ENCODE measurements around the gene LRRFIP1.

LRRFIP1 gene

GRCh38 chr2:237723023-237723422 lies 95.6 kb downstream of the LRRFIP1 start:
- Histone ChIP-seq H3K9me3 (ENCODE audit: control extremely low read depth in 1 of 5, control insufficient read depth in 4 of 5, insufficient read depth in 2 of 5, low read depth in 1 of 5, low read length in 4 of 5) (no peaks in the 10 kb centered on the region), H3K27me3 (replicated peaks in 2 of 5; ENCODE audit: control insufficient read depth in 4 of 5, insufficient read depth in 5 of 5, low read length in 4 of 5) (no peaks in the 10 kb centered on the region), H3K4me1 (ENCODE audit: control extremely low read depth in 1 of 4, control insufficient read depth in 4 of 4, insufficient read depth in 4 of 4, low read length in 3 of 4) (peaks cover 0 to 25% (median 10%) of the 10 kb centered on the region in 4 experiments), H3K27ac (ENCODE audit: insufficient read depth in 1 of 2, low read depth in 1 of 2, low read length in 2 of 2, poor library complexity in 1 of 2, severe bottlenecking in 2 of 2) (no peak overlapping the region), H3K36me3 (ENCODE audit: control insufficient read depth in 4 of 4, insufficient read depth in 4 of 4, low read length in 3 of 4) (peaks cover 14 to 43% (median 21%) of the 10 kb centered on the region in 4 experiments), H3K4me3 (ENCODE audit: control insufficient read depth in 1 of 7, extremely low read depth in 1 of 7, insufficient read depth in 4 of 7, low read depth in 2 of 7, low read length in 6 of 7) (no peak overlapping the region)
- ChIA-PET POLR2A (interaction anchor here (0.6 kb wide), 1 partner anchor 24 kb away, joined by 9 read pairs; no protein-coding TSS in a partner anchor), CTCF (interaction anchor here (1.0 to 4.2 kb wide), 4 partner anchors 11 to 50 kb away, joined by 3 to 12 read pairs (median 6); no protein-coding TSS in a partner anchor)
- no peak for DNase-seq
- 100% methylated on average over 1 of the region's 1 CpG for WGBS (ENCODE audit: insufficient coverage)

GRCh38 chr2:237723602-237724001 lies 96.2 kb downstream of the LRRFIP1 start:
- Histone ChIP-seq H3K9me3 (ENCODE audit: control extremely low read depth in 1 of 5, control insufficient read depth in 4 of 5, insufficient read depth in 2 of 5, low read depth in 1 of 5, low read length in 4 of 5) (no peaks in the 10 kb centered on the region), H3K36me3 (ENCODE audit: control insufficient read depth in 4 of 4, insufficient read depth in 4 of 4, low read length in 3 of 4) (peaks cover 9 to 41% (median 18%) of the 10 kb centered on the region in 4 experiments), H3K4me3 (ENCODE audit: control insufficient read depth in 1 of 7, extremely low read depth in 1 of 7, insufficient read depth in 4 of 7, low read depth in 2 of 7, low read length in 6 of 7) (no peak overlapping the region), H3K27ac (ENCODE audit: insufficient read depth in 1 of 2, low read depth in 1 of 2, low read length in 2 of 2, poor library complexity in 1 of 2, severe bottlenecking in 2 of 2) (no peak overlapping the region), H3K4me1 (ENCODE audit: control extremely low read depth in 1 of 4, control insufficient read depth in 4 of 4, insufficient read depth in 4 of 4, low read length in 3 of 4) (peaks cover 0 to 27% (median 10%) of the 10 kb centered on the region in 4 experiments), H3K27me3 (replicated peaks in 2 of 5; ENCODE audit: control insufficient read depth in 4 of 5, insufficient read depth in 5 of 5, low read length in 4 of 5) (no peaks in the 10 kb centered on the region)
- POLR2A ChIA-PET, result interaction anchor here (0.9 kb wide), 1 partner anchor 50 kb away, joined by 3 read pairs; no protein-coding TSS in a partner anchor
- WGBS (ENCODE audit: insufficient coverage), result 48% methylated on average over 2 of the region's 3 CpGs
- peak in 2 of 3 donors; percentile 51 to 58 for DNase-seq
- CTCF ChIA-PET, result interaction anchor here (1.0 to 4.2 kb wide), 5 partner anchors 12 to 50 kb away, joined by 3 to 12 read pairs (median 4); no protein-coding TSS in a partner anchor

GRCh38 chr2:237724811-237725478 lies 97.6 kb downstream of the LRRFIP1 start:
- Histone ChIP-seq H3K36me3 (ENCODE audit: control insufficient read depth in 4 of 4, insufficient read depth in 4 of 4, low read length in 3 of 4) (peaks cover 8 to 52% (median 19%) of the 10 kb centered on the region in 4 experiments), H3K4me3 (ENCODE audit: control insufficient read depth in 1 of 7, extremely low read depth in 1 of 7, insufficient read depth in 4 of 7, low read depth in 2 of 7, low read length in 6 of 7) (no peak overlapping the region), H3K27me3 (replicated peaks in 2 of 5; ENCODE audit: control insufficient read depth in 4 of 5, insufficient read depth in 5 of 5, low read length in 4 of 5) (no peaks in the 10 kb centered on the region), H3K4me1 (ENCODE audit: control extremely low read depth in 1 of 4, control insufficient read depth in 4 of 4, insufficient read depth in 4 of 4, low read length in 3 of 4) (peaks cover 0 to 27% (median 10%) of the 10 kb centered on the region in 4 experiments), H3K9me3 (ENCODE audit: control extremely low read depth in 1 of 5, control insufficient read depth in 4 of 5, insufficient read depth in 2 of 5, low read depth in 1 of 5, low read length in 4 of 5) (no peaks in the 10 kb centered on the region), H3K27ac (ENCODE audit: insufficient read depth in 1 of 2, low read depth in 1 of 2, low read length in 2 of 2, poor library complexity in 1 of 2, severe bottlenecking in 2 of 2) (no peak overlapping the region)
- no peak for DNase-seq
- 94% methylated on average over 6 of the region's 9 CpGs for WGBS (ENCODE audit: insufficient coverage)
- ChIA-PET CTCF (interaction anchor here (1.4 to 7.3 kb wide), 6 partner anchors 9 to 53 kb away, joined by 3 to 65 read pairs (median 7); no protein-coding TSS in a partner anchor), POLR2A (no interaction called here)

GRCh38 chr2:237725661-237726060 lies 98.3 kb downstream of the LRRFIP1 start:
- POLR2A ChIA-PET, result interaction anchor here (1.2 to 2.4 kb wide), 2 partner anchors 29 to 51 kb away, joined by 3 to 9 read pairs; no protein-coding TSS in a partner anchor
- Histone ChIP-seq H3K9me3 (ENCODE audit: control extremely low read depth in 1 of 5, control insufficient read depth in 4 of 5, insufficient read depth in 2 of 5, low read depth in 1 of 5, low read length in 4 of 5) (no peaks in the 10 kb centered on the region), H3K4me3 (ENCODE audit: control insufficient read depth in 1 of 7, extremely low read depth in 1 of 7, insufficient read depth in 4 of 7, low read depth in 2 of 7, low read length in 6 of 7) (no peak overlapping the region), H3K27ac (ENCODE audit: insufficient read depth in 1 of 2, low read depth in 1 of 2, low read length in 2 of 2, poor library complexity in 1 of 2, severe bottlenecking in 2 of 2) (no peak overlapping the region), H3K27me3 (replicated peaks in 2 of 5; ENCODE audit: control insufficient read depth in 4 of 5, insufficient read depth in 5 of 5, low read length in 4 of 5) (no peaks in the 10 kb centered on the region), H3K36me3 (ENCODE audit: control insufficient read depth in 4 of 4, insufficient read depth in 4 of 4, low read length in 3 of 4) (peaks cover 7 to 49% (median 16%) of the 10 kb centered on the region in 4 experiments), H3K4me1 (ENCODE audit: control extremely low read depth in 1 of 4, control insufficient read depth in 4 of 4, insufficient read depth in 4 of 4, low read length in 3 of 4) (peaks cover 0 to 27% (median 10%) of the 10 kb centered on the region in 4 experiments)
- WGBS (ENCODE audit: insufficient coverage), result 96% methylated on average over 3 of the region's 4 CpGs
- DNase-seq, result peak in 2 of 3 donors; percentile 62 to 64
- CTCF ChIA-PET, result interaction anchor here (0.7 to 7.3 kb wide), 5 partner anchors 9 to 53 kb away, joined by 3 to 65 read pairs (median 7); no protein-coding TSS in a partner anchor

DNA sequence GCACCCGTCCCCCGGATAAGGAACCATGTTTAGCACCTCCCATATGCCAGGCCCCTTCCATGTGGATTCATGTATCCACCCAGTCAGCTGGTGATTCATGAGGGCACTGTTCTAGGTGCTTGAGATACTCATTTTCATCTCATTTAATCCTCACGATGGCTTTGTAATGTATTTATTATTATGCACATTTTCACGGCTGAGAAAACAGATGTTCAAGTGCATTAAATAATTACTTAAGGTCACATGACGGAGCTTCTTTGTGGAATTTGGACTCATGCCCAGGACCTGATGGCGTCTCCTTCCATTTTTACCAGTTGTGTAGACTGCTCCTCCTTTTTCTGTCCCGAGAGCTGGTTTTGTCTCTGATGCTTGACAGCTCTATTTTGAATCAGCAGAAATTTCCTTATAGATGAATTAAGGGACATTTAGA lies 99.0 kb downstream of the LRRFIP1 start:
- H3K36me3 ChIP-seq (ENCODE audit: control insufficient read depth in 4 of 4, insufficient read depth in 4 of 4, low read length in 3 of 4), result peaks cover 3 to 43% (median 12%) of the 10 kb centered on the region in 4 experiments
- peaks cover 0 to 34% (median 15%) of the 10 kb centered on the region in 4 experiments for H3K4me1 ChIP-seq (ENCODE audit: control extremely low read depth in 1 of 4, control insufficient read depth in 4 of 4, insufficient read depth in 4 of 4, low read length in 3 of 4)

DNA sequence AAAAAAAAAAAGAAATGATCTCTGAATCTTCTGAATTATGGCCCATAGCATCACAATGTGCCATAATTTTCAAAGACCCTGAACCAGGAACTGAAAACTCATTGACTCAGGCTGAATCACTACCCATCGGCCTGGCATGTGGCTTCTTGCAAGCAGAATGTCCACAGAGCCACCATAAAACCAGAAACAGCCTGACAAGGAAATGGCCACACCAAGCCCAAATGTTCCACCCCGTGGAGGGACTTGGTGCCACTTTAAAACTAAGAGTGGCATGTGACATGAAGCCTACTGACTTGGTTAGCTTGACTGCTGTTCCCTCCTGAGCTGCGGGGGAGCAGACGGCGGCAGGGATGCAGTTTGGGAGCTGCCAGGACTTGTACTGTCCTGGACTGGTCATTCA lies 100.0 kb downstream of the LRRFIP1 start:
- Histone ChIP-seq H3K36me3 (ENCODE audit: control insufficient read depth in 4 of 4, insufficient read depth in 4 of 4, low read length in 3 of 4) (peaks cover 0 to 37% (median 10%) of the 10 kb centered on the region in 4 experiments), H3K27me3 (replicated peaks in 2 of 5; ENCODE audit: control insufficient read depth in 4 of 5, insufficient read depth in 5 of 5, low read length in 4 of 5) (no peaks in the 10 kb centered on the region), H3K9me3 (ENCODE audit: control extremely low read depth in 1 of 5, control insufficient read depth in 4 of 5, insufficient read depth in 2 of 5, low read depth in 1 of 5, low read length in 4 of 5) (no peaks in the 10 kb centered on the region), H3K4me3 (ENCODE audit: control insufficient read depth in 1 of 7, extremely low read depth in 1 of 7, insufficient read depth in 4 of 7, low read depth in 2 of 7, low read length in 6 of 7) (no peak overlapping the region), H3K27ac (ENCODE audit: insufficient read depth in 1 of 2, low read depth in 1 of 2, low read length in 2 of 2, poor library complexity in 1 of 2, severe bottlenecking in 2 of 2) (no peak overlapping the region), H3K4me1 (ENCODE audit: control extremely low read depth in 1 of 4, control insufficient read depth in 4 of 4, insufficient read depth in 4 of 4, low read length in 3 of 4) (peaks cover 0 to 30% (median 20%) of the 10 kb centered on the region in 4 experiments)
- 100% methylated on average over 5 of the region's 5 CpGs for WGBS (ENCODE audit: insufficient coverage)
- no peak for DNase-seq
- CTCF ChIA-PET, result interaction anchor here (1.0 to 7.3 kb wide), 6 partner anchors 10 to 214 kb away, joined by 3 to 65 read pairs (median 4); no protein-coding TSS in a partner anchor
- POLR2A ChIA-PET, result interaction anchor here (2.4 kb wide), 1 partner anchor 53 kb away, joined by 9 read pairs; no protein-coding TSS in a partner anchor

More for the DNA sequence above, 99.0 kb downstream of the LRRFIP1 start:
- peak in 2 of 3 donors; percentile 62 to 63 for DNase-seq
- ChIA-PET CTCF (interaction anchor here (1.0 to 7.3 kb wide), 4 partner anchors 14 to 54 kb away, joined by 4 to 65 read pairs (median 7); no protein-coding TSS in a partner anchor), POLR2A (interaction anchor here (1.2 to 2.4 kb wide), 2 partner anchors 30 to 52 kb away, joined by 3 to 9 read pairs; no protein-coding TSS in a partner anchor)
- WGBS (ENCODE audit: insufficient coverage), result 13% methylated on average over 2 of the region's 7 CpGs
- Histone ChIP-seq H3K9me3 (ENCODE audit: control extremely low read depth in 1 of 5, control insufficient read depth in 4 of 5, insufficient read depth in 2 of 5, low read depth in 1 of 5, low read length in 4 of 5) (no peaks in the 10 kb centered on the region), H3K27me3 (replicated peaks in 2 of 5; ENCODE audit: control insufficient read depth in 4 of 5, insufficient read depth in 5 of 5, low read length in 4 of 5) (no peaks in the 10 kb centered on the region), H3K27ac (ENCODE audit: insufficient read depth in 1 of 2, low read depth in 1 of 2, low read length in 2 of 2, poor library complexity in 1 of 2, severe bottlenecking in 2 of 2) (no peak overlapping the region), H3K4me3 (ENCODE audit: control insufficient read depth in 1 of 7, extremely low read depth in 1 of 7, insufficient read depth in 4 of 7, low read depth in 2 of 7, low read length in 6 of 7) (no peak overlapping the region)

Data from common myeloid progenitor, CD34-positive (primary cell).